OCI-LY7 (cell line): Measurements from ENCODE around the gene USB1.

Source experiments
- EZH2phosphoT487 ChIP-seq: fragments of 200-600 bp; sonication (generic); IDR thresholded peaks from 2 replicates; pipeline ENCODE4 v1.6.1; 2018; ENCODE audit warnings: low read depth, borderline replicate concordance, mild to moderate bottlenecking, mixed run types, antibody characterized with exemption, low read length, moderate library complexity, mixed read lengths
- TF ChIP-seq, protein P1 (sequence below): fragments of 200-600 bp; sonication (generic); conservative IDR thresholded peaks from 2 replicates; pipeline ENCODE4 v1.5.1; 2014; ENCODE audit warnings: mild to moderate bottlenecking, antibody characterized with exemption, low read length, moderate library complexity, mixed read lengths

DNA sequence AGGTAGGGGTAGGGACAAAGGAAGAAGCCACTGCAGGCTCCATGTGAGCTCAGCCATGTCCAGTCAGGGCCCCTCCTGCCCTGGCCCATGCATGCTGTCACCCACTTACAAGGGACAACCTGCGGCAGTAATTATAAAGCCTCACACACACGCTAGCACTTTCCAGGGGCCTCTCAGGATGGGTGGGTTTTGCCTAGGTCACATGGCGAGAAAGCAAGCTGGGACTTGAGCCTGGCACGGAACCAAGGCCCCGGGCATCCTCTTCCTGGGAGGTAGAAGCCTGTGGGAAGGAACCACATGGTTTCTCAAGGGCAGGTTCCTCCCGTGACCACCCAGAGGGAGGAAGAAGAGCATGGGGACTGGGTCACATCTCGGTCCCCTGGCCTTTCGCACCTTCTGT is 7.8 kb upstream of the USB1 start:
- TF ChIP-seq, protein P1, sequence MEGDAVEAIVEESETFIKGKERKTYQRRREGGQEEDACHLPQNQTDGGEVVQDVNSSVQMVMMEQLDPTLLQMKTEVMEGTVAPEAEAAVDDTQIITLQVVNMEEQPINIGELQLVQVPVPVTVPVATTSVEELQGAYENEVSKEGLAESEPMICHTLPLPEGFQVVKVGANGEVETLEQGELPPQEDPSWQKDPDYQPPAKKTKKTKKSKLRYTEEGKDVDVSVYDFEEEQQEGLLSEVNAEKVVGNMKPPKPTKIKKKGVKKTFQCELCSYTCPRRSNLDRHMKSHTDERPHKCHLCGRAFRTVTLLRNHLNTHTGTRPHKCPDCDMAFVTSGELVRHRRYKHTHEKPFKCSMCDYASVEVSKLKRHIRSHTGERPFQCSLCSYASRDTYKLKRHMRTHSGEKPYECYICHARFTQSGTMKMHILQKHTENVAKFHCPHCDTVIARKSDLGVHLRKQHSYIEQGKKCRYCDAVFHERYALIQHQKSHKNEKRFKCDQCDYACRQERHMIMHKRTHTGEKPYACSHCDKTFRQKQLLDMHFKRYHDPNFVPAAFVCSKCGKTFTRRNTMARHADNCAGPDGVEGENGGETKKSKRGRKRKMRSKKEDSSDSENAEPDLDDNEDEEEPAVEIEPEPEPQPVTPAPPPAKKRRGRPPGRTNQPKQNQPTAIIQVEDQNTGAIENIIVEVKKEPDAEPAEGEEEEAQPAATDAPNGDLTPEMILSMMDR, result no peak
- no peak for TF ChIP-seq EZH2phosphoT487
